MM.1S (cell line): ENCODE measurements around the gene AP3D1.

Experiments
- EZH2phosphoT487 ChIP-seq: fragments of 300-600 bp; sonication (generic); IDR thresholded peaks from 2 replicates; pipeline ENCODE4 v1.6.1; 2018; ENCODE audit warnings: antibody characterized with exemption, low read length
- TF ChIP-seq, protein P1 (sequence below): fragments of 300-600 bp; sonication (generic); IDR thresholded peaks from 2 replicates; pipeline ENCODE4 v1.5.1; 2016; ENCODE audit warnings: antibody characterized with exemption, low read length, mixed read lengths

DNA sequence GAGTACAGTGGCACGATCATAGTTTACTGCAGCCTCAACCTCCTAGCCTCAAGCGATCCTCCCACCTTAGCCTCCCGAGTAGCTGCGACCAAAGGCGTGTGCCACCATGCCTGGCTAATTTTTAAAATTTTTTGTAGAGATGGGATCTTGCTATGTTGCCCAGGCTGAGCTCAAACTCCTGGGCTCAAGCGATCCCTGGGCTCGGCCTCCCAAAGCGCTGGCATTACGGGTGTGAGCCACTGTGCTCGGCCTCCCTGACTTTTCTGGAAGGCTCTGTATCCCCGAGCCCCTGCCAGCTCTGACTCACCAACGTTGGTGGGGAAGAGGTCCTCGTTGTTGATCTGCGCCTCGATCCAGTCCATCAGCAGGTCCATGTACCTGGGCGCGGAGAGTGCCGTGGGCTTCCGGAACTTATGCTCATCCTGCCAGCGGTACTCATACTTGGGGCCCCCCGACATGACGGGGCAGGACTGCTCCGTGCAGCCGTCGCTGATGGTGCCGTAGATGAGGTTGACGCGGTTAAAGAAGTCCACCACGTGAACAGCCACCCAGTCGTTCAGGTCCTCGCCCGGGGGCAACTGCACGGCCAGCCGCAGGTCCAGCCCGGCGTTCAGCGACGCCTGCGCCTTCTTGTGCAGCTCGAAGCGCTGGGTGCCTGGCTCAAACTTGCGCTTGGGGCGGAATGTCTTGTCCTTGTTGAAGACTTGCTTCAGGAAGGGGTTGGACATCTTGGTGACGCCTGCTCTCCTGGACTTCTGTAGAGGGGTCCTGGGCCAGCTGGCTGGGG, 73.3 kb downstream of the AP3D1 start:
- TF ChIP-seq, protein P1, sequence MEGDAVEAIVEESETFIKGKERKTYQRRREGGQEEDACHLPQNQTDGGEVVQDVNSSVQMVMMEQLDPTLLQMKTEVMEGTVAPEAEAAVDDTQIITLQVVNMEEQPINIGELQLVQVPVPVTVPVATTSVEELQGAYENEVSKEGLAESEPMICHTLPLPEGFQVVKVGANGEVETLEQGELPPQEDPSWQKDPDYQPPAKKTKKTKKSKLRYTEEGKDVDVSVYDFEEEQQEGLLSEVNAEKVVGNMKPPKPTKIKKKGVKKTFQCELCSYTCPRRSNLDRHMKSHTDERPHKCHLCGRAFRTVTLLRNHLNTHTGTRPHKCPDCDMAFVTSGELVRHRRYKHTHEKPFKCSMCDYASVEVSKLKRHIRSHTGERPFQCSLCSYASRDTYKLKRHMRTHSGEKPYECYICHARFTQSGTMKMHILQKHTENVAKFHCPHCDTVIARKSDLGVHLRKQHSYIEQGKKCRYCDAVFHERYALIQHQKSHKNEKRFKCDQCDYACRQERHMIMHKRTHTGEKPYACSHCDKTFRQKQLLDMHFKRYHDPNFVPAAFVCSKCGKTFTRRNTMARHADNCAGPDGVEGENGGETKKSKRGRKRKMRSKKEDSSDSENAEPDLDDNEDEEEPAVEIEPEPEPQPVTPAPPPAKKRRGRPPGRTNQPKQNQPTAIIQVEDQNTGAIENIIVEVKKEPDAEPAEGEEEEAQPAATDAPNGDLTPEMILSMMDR, result no peak
- no peak for TF ChIP-seq EZH2phosphoT487
